Thoracic aorta (tissue), 2 donors: ENCODE measurements around the gene ANO9. TPM values are rescaled to one million over a fixed set of nuclear protein-coding genes. Genes with fewer than 3 reads are reported as not detected.

Source experiments
- ATAC-seq: fragments of 150-250 bp; one replicate; pipeline ENCODE4 v1.8.0; 2017; ENCODE audit warnings: low read depth; ENCODE audit not compliant: insufficient number of reproducible peaks, low FRiP score
- DNase-seq: peaks from one replicate; pipeline ENCODE4 v3.0.0-alpha.2; 2020; ENCODE audit warnings: low spot score
- H3K27ac ChIP-seq, 2 donors: fragments of 200-600 bp; sonication (generic); 1 replicate in 1 of 2; 2 replicates in 1 of 2; pipeline ENCODE4 v1.5.1; 2016; ENCODE audit warnings: mild to moderate bottlenecking in 2 of 2, moderate library complexity in 2 of 2
- H3K27me3 ChIP-seq: fragments of 200-600 bp; sonication (generic); replicated peaks from 2 replicates; pipeline ENCODE4 v1.6.0; 2016; ENCODE audit warnings: mild to moderate bottlenecking; ENCODE audit not compliant: insufficient read depth
- H3K36me3 ChIP-seq: fragments of 200-600 bp; sonication (generic); one replicate; pipeline ENCODE4 v1.5.1; 2016
- H3K4me1 ChIP-seq, 2 donors: fragments of 200-600 bp; sonication (generic); 1 replicate in 1 of 2; 2 replicates in 1 of 2; pipeline versions ENCODE4 v1.5.1 to v1.6.0; 2016; ENCODE audit warnings: low read depth in 2 of 2, mild to moderate bottlenecking in 1 of 2; ENCODE audit not compliant: control insufficient read depth in 1 of 2
- H3K4me3 ChIP-seq: fragments of 200-600 bp; sonication (generic); 2 replicates; pipeline ENCODE4 v1.5.1; 2016; ENCODE audit warnings: mild to moderate bottlenecking
- H3K9me3 ChIP-seq: fragments of 200-600 bp; sonication (generic); 2 replicates; pipeline ENCODE4 v1.5.1; 2016
- total RNA-seq, 2 donors: library from RNA; depleted of rRNA; stranded (reverse); fragments of >200 nt; gene quantifications; one replicate each; pipeline versions ENCODE4 v1.1.0 to v1.2.3, GENCODE V29; 2016
- TF ChIP-seq, protein P1 (sequence below): fragments of 200-600 bp; sonication (generic); IDR thresholded peaks from one replicate; pipeline ENCODE4 v1.5.1; 2019; ENCODE audit warnings: antibody characterized with exemption

The ANO9 gene
- total RNA-seq, 2 donors from 2014 or later = 0.68 to 2.7 TPM

DNA sequence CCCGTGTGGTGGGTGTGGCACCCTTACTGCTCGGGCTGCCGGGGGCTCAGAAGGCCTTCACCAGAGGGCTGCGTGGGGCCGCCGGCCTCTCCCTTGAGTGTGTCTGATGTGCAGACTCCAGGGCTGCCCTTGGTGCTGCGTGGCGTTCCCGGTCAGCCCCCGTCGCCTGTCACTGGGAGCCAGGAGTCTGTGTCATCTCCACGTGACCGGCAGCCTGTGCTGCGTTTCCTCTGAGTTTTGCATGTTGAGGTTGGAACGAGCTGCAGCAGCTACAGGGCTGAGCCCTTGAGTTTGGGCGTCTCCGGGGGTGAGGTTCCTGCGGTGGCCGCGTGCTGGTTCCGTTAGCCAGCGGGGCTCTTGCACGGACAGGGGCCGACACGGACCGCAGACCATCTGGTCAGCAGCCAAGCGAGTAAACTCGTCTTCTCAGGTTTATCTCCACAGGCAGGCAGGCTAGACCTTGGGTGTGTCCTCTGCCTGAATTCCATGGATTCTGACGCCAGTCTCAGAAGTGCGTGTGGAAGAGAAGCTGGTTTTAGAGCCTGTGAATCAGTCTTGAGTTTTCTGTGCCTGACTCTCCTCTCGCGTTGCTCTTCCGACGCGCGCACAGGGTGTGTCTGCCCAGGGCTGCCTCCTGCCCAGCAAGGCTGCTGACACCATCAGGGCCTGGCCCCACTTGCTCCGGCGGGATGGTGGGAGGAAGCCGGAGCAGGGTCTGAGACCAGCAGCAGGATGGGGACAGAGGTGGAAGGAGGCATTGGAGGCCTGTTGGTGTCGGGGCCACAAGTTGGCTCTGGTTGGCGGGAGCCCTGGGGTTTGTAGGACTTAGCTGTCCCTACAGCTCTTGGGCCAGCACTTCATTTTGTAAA lies 18.8 kb upstream of the ANO9 start:
- no peak for DNase-seq
- Histone ChIP-seq H3K4me1 (no peaks in the 10 kb centered on the region), H3K27ac (no peak overlapping the region), H3K36me3 (peaks cover 16% of the 10 kb centered on the region), H3K27me3 (no peaks in the 10 kb centered on the region), H3K9me3 (no peaks in the 10 kb centered on the region), H3K4me3 (no peak overlapping the region)
- ATAC-seq = no peak
- TF ChIP-seq, protein P1, sequence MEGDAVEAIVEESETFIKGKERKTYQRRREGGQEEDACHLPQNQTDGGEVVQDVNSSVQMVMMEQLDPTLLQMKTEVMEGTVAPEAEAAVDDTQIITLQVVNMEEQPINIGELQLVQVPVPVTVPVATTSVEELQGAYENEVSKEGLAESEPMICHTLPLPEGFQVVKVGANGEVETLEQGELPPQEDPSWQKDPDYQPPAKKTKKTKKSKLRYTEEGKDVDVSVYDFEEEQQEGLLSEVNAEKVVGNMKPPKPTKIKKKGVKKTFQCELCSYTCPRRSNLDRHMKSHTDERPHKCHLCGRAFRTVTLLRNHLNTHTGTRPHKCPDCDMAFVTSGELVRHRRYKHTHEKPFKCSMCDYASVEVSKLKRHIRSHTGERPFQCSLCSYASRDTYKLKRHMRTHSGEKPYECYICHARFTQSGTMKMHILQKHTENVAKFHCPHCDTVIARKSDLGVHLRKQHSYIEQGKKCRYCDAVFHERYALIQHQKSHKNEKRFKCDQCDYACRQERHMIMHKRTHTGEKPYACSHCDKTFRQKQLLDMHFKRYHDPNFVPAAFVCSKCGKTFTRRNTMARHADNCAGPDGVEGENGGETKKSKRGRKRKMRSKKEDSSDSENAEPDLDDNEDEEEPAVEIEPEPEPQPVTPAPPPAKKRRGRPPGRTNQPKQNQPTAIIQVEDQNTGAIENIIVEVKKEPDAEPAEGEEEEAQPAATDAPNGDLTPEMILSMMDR = no peak

DNA sequence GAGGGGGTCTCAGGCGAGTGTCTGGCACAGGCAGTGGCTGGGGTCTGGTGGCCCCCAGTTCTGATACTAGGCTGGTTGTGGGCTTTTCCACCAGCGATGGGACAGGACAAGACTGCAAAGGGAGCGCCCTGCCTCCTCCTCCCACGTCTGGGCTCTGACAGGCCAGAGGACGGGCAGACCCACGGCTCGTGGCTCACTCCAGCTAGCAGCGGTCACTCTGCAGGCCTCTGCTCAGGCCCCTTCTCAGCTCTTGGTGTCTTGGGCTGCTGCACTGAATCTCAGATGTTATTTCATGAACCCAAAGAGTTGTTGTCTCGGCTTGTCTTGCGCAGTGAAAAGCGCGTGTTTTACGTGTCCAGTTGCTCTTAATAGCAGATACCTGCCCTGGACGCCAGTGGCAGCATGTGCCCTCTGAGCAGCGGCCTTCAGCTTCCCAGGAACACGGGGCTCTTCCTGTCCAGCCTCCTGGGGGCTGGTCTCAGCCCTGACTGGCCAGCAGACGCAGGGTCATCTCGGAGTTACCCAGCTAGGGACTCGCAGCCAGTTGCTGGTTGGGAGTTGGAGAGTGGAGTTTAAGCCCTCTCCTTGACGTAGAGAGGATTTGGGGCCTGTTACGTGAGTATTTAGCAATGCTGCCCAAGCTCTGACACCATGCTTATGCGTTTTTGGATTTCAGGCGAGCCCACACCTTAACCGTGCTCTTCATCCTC lies 17.9 kb upstream of the ANO9 start:
- DNase-seq (no peak), ATAC-seq (no peak)
- H3K9me3 ChIP-seq = no peaks in the 10 kb centered on the region
- peaks cover 16% of the 10 kb centered on the region for H3K36me3 ChIP-seq
- no peak overlapping the region for H3K4me3 ChIP-seq
- no peaks in the 10 kb centered on the region for H3K4me1 ChIP-seq
- no peak overlapping the region for H3K27ac ChIP-seq
- TF ChIP-seq, protein P1 = no peak
- H3K27me3 ChIP-seq = no peaks in the 10 kb centered on the region

DNA sequence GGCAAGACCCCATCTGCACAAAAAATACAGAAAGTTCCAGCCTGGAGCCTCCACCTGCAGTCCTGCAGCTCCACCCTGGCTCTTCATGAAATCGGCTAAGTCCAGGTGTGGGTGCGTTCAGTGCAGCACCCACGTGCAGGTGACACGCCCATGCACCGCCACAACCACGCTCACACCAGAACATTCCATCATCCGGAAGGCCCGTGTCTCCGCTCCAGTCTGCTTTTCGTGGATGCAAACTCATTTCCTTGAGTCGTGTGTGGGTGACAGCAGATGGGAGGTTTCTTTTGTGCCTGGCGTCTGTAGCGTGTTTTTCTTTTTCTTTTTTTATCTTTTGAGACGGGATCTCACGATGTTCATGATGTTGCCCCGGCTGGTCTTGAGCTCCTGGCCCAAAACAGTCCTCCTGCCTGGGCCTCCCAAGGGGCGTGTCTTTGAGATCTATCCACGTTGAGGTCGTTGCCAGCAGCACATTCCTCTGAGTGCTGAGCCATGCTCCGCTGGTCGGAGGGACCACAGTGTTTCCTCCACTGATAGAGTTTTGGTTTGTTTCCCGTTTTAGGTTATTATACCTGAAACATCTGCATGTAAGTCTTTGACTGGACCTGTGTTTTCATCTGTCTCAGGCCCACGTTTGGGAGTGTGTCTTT lies 15.4 kb upstream of the ANO9 start:
- Histone ChIP-seq H3K9me3 (no peaks in the 10 kb centered on the region), H3K27me3 (no peaks in the 10 kb centered on the region), H3K4me3 (no peak overlapping the region), H3K27ac (no peak overlapping the region), H3K4me1 (no peaks in the 10 kb centered on the region), H3K36me3 (peaks cover 20% of the 10 kb centered on the region)
- TF ChIP-seq, protein P1 = no peak
- DNase-seq (no peak), ATAC-seq (no peak)

DNA sequence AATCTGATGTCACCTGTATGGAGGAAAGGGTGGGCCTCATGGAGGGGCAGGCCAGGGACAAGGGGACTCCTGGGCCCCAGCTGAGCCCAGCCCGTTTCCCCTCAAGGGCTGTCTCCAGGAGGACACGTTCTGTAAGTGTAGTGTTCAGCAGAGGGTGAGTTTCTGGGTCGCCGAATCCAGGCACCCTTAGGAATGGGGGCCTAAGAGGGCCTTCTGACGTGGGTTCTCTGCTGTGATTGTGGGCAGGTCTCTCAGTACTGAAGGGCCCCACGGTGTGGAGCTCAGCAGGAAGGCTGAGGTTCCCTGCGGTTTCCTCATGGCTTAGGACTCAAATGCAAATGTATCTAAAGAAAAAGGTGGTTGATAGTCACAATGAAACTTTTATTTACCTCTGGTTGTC lies 14.7 kb upstream of the ANO9 start:
- Histone ChIP-seq H3K36me3 (peaks cover 20% of the 10 kb centered on the region), H3K9me3 (no peaks in the 10 kb centered on the region), H3K4me1 (peaks cover 1 to 4% of the 10 kb centered on the region in 2 donors), H3K27ac (no peak overlapping the region), H3K27me3 (no peaks in the 10 kb centered on the region), H3K4me3 (no peak overlapping the region)
- TF ChIP-seq, protein P1 = no peak
- DNase-seq (no peak), ATAC-seq (no peak)

DNA sequence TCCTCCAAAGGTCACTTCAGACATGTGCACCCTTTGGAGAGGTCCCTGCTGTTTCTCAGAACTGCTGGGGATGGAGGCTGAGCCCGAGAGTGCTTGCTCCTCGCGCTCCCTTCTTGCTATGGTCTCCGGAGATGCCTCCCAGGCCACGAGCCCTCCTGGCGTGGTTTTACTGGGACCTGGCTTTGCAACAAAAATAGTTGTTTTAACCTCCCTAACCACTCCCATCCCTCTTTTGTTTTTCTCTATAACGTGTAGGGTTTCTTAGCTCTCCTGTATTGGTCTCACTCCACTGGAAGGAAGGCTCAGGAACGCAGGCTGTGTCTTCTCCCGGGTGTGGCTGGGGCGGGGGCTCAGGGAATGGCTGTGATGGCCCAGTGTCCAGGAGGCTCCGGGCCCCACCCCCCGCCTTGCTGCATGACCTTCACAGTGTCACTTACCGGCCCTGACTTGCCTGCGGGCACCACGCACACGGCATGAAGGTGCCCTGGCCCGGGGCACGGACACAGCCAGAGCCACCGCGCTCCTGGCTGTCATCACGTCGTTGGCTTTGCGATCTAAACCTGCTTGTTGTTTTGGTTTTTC lies 13.8 kb upstream of the ANO9 start:
- ATAC-seq (no peak), DNase-seq (no peak)
- TF ChIP-seq, protein P1 = no peak
- Histone ChIP-seq H3K36me3 (peaks cover 17% of the 10 kb centered on the region), H3K9me3 (no peaks in the 10 kb centered on the region), H3K27ac (no peak overlapping the region), H3K4me3 (no peak overlapping the region), H3K4me1 (peaks cover 7 to 11% of the 10 kb centered on the region in 2 donors), H3K27me3 (no peaks in the 10 kb centered on the region)
